Bronchial smooth muscle cell (primary cell): ENCODE data around the gene IFNL3. TPM values are rescaled to one million over a fixed set of nuclear protein-coding genes. Genes with fewer than 3 reads are reported as not detected.

ENCODE experiments used
- total RNA-seq: library from RNA; depleted of rRNA; stranded (reverse); fragments of >200 nt; gene quantifications from 2 replicates; pipeline ENCODE4 v1.2.1, GENCODE V29; 2014

Gene IFNL3
- not detected in 2 replicates for total RNA-seq

DNA sequence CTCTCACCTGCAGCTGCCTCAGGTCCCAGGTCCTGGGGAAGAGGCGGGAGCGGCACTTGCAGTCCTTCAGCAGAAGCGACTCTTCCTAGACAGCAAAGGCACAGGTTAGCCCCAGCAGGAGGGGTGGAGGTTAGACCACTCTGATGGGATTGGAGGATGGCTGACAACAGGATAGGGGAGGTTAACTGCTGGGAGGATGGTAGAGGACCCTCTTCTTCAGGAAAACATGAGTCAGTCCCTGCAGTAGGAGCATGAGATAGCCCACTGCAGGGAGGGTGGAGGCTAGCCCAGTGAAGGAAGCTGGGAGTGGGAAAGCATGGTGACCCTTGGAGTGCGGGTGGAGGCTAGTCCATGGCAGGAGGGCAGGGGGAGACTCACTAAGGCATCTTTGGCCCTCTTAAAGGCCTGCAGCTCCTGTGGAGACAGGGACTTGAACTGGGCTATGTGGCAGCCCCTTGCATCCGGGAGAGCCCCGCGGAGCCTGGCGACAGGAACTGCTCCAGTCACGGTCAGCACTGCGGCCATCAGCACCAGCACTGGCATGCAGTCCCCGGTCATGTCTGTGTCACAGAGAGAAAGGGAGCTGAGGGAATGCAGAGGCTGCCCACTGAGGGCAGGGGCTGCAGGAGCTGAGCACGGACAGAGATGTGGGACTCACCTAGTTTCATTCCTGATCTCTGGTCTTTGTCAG, at the start of gene IFNL3:
TSS of gene IFNL3 (minus strand) at position 597 of the 691 bp plus-strand sequence. CDS start at position 558, 39 bp downstream.

DNA sequence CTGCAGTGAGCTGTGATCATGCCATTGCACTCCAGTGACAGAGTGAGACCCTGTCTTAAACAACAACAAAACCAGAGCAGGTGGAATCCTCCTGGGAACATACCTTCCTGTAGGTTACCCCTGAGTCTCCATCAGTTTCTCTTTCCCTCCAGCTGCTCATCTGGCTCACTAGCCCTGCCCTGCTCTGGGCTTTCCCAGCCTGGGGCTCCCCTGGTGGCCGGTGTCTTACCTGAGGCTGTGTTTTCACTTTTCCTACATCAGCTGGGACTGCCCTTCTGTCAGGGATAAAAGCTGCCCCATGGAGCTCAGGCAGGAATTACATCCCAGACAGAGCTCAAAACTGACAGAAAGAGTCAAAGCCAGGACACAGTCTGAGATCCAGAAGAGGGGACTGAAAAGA, 23.3 kb upstream of the IFNL3 start, which contains the start of gene IFNL2:
TSS of gene IFNL2 (plus strand) at position 312 of the 400 bp plus-strand sequence. CDS start 173 bp downstream, outside the sequence.

GRCh38 chr19:39248806-39249205, 4.0 kb upstream of the IFNL3 start, which contains the start of gene IFNL4:
TSS of gene IFNL4 (minus strand) at chr19:39248856.

GRCh38 chr19:39203372-39204341, 41.1 kb downstream of the IFNL3 start, which contains the start of gene SYCN:
TSS of gene SYCN (minus strand) at chr19:39204263. CDS start at chr19:39204254, 9 bp downstream.

GRCh38 chr19:39196860-39197562, 47.8 kb downstream of the IFNL3 start, which contains the start of gene NCCRP1:
TSS of gene NCCRP1 (plus strand) at chr19:39196964. CDS start at chr19:39196983, 19 bp downstream.

Other genes with a start within 250 kb of the IFNL3 start
- gene FBXO27, start 212.5 kb downstream of the IFNL3 start, total RNA-seq, result 1.9 and 4.5 TPM in 2 replicates
- gene ACP7, start 160.6 kb downstream of the IFNL3 start, total RNA-seq, result 0.16 and 0.17 TPM in 2 replicates
- 5.2 and 6.2 TPM in 2 replicates for gene PAK4, start 119.2 kb downstream of the IFNL3 start, total RNA-seq
- under 0.01 TPM in 1 of 2 replicates, not detected in the other for gene NCCRP1, start 48.0 kb downstream of the IFNL3 start, total RNA-seq
- not detected in 2 replicates for gene SYCN, start 40.7 kb downstream of the IFNL3 start, total RNA-seq
- gene IFNL4, start 3.9 kb upstream of the IFNL3 start, total RNA-seq, result not detected in 2 replicates
- gene IFNL2, start 23.4 kb upstream of the IFNL3 start, total RNA-seq, result not detected in 2 replicates
- gene IFNL1, start 51.4 kb upstream of the IFNL3 start, total RNA-seq, result not detected in 2 replicates
- gene LRFN1, start 75.9 kb upstream of the IFNL3 start, total RNA-seq, result under 0.01 TPM in 2 replicates
- gene GMFG, start 91.0 kb upstream of the IFNL3 start, total RNA-seq, result 0.32 and 0.60 TPM in 2 replicates
- 38.6 and 53.2 TPM in 2 replicates for gene SAMD4B, start 97.4 kb upstream of the IFNL3 start, total RNA-seq
- 57.8 and 61.7 TPM in 2 replicates for gene PAF1, start 146.1 kb upstream of the IFNL3 start, total RNA-seq
- gene MED29, start 146.4 kb upstream of the IFNL3 start, total RNA-seq, result 12.8 and 19.1 TPM in 2 replicates
- 2.4 and 3.0 TPM in 2 replicates for gene ZFP36, start 161.8 kb upstream of the IFNL3 start, total RNA-seq
- 11.0 and 23.0 TPM in 2 replicates for gene PLEKHG2, start 167.7 kb upstream of the IFNL3 start, total RNA-seq
- 96.1 and 102 TPM in 2 replicates for gene RPS16, start 190.9 kb upstream of the IFNL3 start, total RNA-seq
- gene SUPT5H, start 200.6 kb upstream of the IFNL3 start, total RNA-seq, result 70.6 and 85.5 TPM in 2 replicates
- gene TIMM50, start 235.8 kb upstream of the IFNL3 start, total RNA-seq, result 37.1 and 46.2 TPM in 2 replicates